ENCODE data around the gene FGGY.
"Not testable (repeated sequence)": the region's sequence is repeated elsewhere in the genome, so short reads cannot be mapped to it uniquely, and the experiment has no call there.

Gene FGGY

DNA sequence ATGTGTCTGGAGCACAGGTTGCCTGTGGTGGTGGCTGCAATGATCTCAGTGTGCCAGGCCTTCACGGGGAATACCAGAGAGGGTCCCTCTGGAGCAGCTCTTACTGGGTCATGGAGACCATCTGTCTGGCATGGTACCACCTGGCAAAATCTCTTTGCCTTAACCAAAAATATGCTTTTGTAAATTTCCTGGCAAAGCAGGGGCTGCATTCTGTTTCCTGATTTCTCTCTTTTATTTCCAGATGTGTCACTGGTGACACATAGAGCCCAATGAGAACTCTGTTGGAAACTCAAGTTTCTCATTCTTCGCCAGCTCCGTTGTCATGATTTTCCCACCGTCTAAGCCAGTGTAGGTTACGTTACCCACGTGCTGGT, 136.5 kb downstream of the FGGY start:
- no peak for DNase-seq (ENCODE audit: low read depth in 2 of 2, low spot score in 1 of 2)

DNA sequence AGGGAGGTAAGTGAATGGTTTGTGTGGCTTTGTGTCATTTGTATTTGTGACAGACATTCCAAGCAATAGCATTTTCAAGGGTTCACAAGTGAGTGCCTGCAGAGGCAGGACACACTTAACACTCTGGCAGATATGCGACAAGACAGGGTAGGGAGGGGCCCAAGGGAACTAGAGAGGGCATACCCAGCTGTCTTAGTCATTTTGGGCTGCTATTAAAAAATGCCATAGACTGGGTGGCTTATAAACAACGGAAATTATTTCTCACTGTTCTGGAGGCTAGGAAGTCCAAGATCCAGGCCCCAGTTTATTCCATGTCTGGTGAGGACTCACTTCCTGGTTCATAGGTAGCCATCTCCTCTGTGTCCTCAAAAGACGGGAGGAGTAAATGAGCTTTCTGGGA, 137.4 kb downstream of the FGGY start:
- DNase-seq (ENCODE audit: low read depth in 2 of 2, low spot score in 1 of 2): no peak

DNA sequence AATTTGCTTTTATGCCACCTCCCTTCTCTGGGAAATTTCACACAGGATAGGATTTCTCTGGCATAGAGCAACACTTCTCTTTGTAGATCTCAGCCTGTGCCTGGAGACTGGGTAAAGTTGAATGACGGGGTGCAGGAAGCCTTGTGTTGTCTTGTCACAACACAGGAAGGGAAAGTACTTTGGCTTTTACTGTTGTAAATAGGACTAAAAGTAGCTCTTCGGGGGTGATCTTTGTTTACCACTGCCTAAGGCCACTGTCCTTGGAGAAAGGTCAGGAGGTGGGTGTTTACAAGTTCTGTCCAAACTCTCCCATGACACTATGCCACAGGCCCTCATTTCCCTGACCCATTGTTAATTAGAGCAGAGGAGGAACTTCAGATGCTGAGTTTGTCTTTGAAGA, 139.7 kb downstream of the FGGY start:
- no peak for DNase-seq (ENCODE audit: low read depth in 2 of 2, low spot score in 1 of 2)

DNA sequence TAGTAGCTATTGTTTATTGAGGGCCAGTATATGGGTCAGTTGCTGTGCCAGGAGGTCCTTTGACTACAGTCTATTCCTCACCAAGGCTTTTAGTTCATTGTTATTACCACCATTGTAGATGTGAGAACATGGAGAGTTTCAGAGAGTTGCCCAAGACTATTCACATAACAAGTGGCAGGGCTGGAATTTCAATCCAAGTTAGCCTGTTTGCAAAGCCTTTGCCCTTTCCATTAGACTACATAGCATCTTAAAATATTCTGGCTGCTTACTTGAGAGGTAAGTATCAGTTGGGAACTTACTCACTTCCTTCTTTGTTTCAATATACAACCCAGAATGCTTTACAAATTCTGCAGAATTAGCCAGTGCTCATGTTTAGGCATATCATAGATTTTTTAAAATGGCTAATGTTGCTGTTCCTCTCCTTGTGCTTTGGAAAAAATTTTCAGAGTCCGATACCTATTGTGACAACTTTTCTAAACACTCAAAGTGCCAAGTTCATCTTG, 141.2 kb downstream of the FGGY start:
- DNase-seq (ENCODE audit: low read depth in 2 of 2, low spot score in 1 of 2): no peak

DNA sequence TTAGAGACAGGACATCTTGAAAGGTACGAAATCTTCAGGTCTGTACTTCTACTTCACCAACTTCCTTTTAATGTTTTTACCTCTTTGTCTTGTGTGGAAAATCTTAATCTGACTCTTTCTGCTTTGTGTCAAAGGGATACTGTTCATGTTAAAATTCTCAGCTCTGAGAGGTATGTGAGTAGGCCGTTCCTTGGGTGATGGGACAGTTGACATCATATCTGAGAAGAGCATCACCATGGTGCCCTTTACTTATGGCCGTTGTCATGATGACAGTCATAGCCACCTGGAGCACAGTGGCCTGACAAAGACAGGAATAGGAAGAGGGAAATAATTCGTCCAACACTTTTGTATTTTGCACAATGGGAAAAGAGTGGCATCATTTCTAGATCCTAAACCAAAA, 145.6 kb downstream of the FGGY start:
- no peak for DNase-seq (ENCODE audit: low read depth in 2 of 2, low spot score in 1 of 2)

DNA sequence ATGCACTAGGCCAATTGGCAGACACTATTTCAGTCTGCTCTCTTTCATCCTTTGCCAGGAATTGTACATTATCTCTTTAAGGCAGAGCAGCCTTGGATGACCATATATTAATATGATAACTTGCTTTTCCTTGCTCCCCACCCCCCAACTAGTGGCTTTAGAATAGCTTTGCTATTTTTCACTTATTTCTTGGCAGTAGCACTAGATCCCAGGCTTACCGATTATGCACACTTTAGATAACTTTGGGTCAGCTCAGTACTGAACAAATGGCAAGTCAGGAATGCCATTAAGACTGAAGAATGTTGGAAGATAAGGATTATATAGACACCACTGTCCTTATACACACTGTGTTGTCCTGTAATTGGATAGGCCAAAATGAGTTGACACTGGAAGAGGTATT, 146.4 kb downstream of the FGGY start:
- no peak for DNase-seq (ENCODE audit: low read depth in 2 of 2, low spot score in 1 of 2)

DNA sequence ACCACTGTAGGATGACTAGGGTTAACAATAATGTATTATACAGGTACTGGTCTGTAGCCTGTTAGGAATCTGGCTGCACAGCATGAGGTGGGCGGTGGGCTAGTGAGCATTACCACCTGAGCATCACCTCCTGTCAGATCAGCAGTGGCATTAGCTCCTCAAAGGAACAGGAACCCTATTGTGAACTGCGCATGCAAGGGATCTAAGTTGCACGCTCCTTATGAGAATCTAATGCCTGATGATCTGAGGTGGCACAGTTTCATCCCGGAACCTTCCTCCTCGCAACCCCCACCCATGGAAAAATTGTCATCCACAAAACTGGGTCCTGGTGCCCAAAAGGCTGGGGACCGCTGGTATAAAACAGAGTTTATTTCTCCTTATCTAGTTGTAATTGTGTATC, 147.6 kb downstream of the FGGY start:
- no peak for DNase-seq (ENCODE audit: low read depth in 2 of 2, low spot score in 1 of 2)

DNA sequence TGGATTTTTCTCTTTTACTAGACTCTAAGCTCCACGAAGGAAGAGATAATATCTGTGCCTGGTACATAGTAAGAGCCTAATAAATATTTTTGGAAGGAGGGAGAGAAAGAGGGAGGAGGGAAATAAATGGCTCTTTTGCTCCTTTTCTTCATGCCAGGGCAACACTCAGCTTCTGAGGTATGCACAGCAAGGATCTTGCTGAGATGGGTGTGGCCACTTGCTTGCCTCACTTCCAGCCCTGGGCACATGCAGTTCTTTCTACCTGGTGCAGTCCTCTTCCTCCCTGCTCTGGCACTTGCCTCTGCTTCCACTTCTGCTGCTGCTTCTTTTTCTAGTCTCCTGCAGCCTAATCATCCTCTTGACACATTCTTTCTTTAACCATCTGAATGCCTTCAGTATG, 148.1 kb downstream of the FGGY start:
- DNase-seq (ENCODE audit: low read depth in 2 of 2, low spot score in 1 of 2): no peak

DNA sequence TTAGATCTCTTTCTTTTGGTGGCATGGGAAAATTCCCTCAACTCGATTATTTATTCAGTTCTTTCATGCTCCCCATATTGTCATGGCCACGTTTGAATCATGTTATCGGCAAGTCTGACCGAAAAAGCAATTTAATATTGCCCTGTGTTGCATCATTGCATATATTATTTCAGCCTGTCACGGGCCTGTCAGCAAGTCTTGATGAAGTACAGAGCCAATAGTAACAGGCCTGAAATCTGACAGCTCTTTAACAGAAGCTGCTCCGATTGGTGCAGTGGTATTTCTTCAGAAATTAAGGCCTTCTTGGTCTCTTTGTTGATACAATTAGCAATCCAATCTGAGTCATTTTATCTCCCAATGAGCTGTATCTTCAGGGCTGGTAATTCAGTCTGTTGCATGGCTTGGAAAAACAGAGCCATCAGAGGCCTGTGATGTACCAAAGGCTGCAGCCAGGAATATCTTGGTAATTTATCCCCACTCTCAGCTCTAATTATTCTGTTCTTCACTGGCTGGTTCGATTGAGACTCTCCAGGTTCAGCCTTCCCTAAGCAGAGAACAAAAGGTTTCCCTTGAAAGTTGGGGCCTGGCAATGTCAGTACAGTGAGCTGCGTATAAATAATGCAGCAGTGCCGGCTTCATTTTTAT, 149.5 kb downstream of the FGGY start:
- DNase-seq (ENCODE audit: low read depth in 2 of 2, low spot score in 1 of 2): no peak

DNA sequence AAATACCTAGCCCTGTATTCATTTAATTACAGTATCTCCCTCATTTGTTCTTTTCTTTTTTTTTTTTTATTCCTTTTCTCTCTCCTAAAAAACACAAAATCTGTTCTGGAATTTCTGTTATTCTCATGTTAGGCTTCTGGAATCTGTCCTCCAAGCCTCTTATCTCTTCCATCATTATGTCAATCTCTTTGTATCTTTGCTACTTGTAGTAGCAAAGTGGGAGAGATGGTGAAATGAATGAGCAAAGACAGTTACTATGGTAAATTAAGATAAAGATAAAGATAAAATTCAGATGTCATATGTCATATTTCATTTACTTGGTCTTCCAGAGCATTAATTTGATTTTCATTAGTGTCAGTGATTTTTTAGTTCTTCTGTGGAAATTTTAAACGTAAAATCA, 155.1 kb downstream of the FGGY start:
- no peak for DNase-seq (ENCODE audit: low read depth in 2 of 2, low spot score in 1 of 2)

DNA sequence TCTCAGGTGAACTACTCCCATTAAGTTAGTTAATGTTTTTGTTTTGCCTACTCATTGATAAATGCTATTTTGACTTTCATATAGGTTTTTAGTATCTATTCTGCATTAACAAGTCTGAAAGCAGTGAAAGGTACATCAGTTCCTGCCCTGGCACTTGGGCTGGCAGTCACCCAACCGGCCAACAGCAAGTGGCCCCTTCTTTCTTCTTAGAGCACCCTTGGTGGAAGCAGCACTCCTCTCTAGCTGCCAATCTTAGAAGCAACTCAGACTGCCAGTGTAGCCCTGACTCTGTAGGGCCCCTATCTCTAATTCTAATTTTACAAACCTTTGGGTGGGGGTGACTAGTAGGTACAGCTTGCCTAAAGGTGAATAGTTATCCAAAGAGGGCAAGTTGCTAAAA, 155.7 kb downstream of the FGGY start:
- DNase-seq (ENCODE audit: low read depth in 2 of 2, low spot score in 1 of 2): no peak

DNA sequence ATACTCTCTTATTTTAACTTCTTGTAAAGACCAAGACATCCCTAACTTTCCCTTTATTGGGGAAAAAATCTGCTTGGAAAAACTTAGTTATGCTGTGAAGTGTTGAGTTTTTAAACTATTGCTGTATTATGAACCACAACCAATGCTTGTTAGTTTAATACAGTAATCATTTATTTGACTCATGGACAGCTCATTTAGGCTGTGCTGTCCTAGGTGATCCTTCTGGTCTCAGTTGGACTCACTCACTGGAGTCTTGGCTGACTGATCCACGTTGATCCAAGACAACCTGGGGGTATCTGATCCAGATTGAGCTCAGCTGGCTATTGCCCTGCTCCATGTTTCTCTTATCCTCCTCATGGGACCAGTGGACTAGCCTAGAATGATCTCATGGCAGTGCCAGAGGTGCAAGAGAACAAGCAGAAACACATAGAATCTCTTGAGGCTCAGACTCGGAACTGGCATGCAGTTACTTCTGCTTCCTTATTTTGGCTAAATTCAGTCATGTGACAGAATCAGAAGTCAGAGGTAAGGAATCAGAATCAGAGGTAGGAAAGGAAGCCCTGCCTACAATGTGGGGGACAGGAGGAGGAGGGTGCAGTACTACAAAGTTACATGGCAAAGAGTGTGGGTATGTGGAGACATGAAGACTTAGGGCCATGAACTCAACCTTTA, 156.5 kb downstream of the FGGY start:
- no peak for DNase-seq (ENCODE audit: low read depth in 2 of 2, low spot score in 1 of 2)

DNA sequence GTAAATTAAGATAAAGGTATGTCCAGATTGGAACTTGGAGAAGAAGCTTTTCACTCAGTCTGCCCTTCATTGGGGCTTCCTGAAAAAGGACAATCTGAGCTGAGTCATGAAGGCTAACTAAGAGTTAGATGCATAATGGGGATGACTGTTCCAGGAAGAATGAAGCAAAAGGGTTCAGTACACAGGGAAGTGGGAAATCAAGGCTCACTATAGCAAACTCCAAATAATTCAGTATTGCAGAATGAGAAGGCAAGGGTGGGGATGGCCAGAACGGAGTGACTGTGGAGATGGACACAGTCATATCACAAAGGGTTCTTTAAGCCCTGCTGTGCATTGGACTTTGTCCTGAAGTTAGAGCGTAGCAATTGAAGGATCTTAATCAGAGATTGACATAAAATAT, 158.3 kb downstream of the FGGY start:
- no peak for DNase-seq (ENCODE audit: low read depth in 2 of 2, low spot score in 1 of 2)

DNA sequence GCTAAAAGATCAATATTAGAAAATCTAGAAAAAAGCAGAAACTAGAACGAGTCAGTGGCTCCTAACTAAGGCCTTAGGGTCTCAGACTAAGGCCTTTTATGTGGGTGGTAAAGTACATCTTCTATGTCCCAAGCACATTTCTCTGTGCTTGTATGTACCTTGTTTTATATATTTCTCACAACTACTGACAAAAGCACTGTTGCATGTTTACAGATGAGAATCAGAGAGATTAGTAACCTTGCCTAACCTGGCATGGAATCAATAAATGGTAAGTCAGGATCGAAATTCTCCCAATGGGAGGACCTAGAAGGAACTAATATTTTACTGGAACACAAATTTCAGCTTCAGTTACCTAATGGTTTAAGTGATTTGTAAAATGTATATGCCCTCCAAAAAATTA, 160.9 kb downstream of the FGGY start:
- DNase-seq (ENCODE audit: low read depth in 2 of 2, low spot score in 1 of 2): no peak

DNA sequence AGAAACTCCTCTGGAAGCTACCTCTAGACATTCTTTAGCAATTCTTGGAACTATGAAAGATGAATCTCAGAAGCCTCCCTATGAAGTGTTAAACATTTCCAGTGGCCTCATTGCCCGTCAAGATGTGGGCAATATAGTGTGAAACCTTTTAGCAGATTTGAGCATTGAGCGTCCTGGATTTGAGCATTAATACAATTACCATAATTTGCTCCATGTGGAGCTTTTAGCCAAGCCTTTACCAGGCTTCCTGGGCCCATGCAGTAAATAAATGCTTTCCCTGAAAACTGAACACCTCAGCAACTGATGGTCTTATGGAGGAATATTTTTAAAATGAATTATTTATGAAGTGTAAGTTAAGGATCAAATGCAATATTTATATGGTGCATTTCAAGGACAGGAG, 162.0 kb downstream of the FGGY start:
- no peak for DNase-seq (ENCODE audit: low read depth in 2 of 2, low spot score in 1 of 2)

DNA sequence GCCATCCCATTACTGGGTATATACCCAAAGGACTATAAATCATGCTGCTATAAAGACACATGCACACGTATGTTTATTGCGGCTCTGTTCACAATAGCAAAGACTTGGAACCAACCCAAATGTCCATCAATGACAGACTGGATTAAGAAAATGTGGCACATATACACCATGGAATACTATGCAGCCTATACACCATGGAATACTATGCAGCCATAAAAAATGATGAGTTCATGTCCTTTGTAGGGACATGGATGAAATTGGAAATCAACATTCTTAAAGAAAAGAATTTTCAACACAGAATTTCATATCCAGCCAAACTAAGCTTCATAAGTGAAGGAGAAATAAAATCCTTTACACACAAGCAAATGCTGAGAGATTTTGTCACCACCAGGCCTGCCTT, 166.0 kb downstream of the FGGY start:
- not testable (repeated sequence) for DNase-seq (ENCODE audit: low read depth in 2 of 2, low spot score in 1 of 2)

DNA sequence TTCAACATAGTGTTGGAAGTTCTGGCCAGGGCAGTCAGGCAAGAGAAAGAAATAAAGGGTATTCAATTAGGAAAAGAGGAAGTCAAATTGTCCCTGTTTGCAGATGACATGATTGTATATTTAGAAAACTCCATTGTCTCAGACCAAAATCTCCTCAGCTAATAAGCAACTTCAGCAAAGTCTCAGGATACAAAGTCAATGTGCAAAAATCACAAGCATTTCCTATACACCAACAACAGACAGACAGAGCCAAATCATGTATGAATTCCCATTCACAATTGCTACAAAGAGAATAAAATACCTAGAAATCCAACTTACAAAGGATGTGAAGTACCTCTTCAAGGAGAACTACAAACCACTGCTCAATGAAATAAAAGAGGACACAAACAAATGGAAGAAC, 168.6 kb downstream of the FGGY start:
- DNase-seq (ENCODE audit: low read depth in 2 of 2, low spot score in 1 of 2): not testable (repeated sequence)

DNA sequence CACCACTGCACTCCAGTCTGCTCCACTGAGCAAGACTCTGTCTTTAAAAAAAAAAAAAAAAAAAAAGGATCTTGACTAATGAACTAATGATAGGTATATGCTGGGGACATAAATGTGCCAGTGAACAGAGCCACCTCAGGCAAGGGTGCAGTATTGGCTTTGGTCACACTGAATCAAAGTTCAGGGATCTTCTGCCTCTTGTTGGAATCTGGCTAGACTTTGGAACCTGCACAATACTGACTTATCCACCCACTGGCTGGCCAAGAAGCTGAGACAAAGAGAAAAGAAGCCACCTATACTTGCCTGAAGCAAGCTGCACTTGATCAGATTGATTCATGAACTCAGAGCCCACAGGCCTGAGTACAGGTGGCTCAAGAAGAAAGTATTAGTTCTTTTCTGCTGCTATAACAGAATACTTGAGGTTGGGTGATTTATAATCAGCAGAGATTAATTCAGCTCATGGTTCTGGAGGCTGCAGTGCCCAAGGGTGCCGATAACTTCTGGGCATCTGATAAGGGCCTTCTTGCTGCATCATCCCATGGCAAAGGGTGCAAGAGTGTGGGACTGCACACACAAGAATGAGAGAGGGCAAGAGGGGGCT, 172.0 kb downstream of the FGGY start:
- no peak for DNase-seq (ENCODE audit: low read depth in 2 of 2, low spot score in 1 of 2)

DNA sequence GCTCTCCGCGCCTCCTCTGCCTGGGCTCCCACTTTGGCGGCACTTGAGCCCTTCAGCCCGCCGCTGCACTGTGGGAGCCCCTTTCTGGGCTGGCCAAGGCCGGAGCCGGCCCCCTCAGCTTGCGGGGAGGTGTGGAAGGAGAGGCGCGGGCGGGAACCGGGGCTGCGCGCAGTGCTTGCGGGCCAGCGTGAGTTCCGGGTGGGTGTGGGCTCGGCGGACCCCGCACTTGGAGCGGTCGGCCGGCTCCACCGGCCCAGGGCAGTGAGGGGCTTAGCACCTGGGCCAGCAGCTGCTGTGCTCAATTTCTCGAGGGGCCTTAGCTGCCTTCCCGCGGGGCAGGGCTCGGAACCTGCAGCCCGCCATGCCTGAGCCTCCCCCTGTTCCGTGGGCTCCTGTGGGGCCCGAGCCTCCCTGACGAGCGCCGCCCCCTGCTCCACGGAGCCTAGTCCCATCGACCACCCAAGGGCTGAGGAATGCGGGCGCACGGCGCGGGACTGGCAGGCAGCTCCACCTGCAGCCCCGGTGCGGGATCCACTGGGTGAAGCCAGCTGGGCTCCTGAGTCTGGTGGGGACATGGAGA, 175.2 kb downstream of the FGGY start:
- not testable (repeated sequence) for DNase-seq (ENCODE audit: low read depth in 2 of 2, low spot score in 1 of 2)

DNA sequence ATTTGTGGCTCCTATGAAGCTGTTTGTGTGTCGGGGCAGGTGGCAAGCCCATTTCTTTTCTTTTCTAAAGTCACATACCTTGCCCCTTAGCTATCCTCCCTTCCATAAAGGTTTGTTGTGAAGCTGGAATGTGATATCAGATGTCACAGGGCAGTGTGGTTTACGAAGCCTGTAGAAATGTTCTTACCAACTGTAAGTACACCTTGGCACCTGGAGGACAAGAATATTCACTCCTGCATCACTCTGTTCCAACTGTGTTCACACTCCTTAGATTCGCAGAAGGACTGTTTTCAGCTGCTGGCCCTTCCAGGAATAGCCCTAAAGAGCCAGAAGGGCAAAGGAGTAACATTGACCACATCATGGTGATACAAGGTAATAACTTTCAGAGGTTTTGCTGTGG, 176.9 kb downstream of the FGGY start:
- no peak for DNase-seq (ENCODE audit: low read depth in 2 of 2, low spot score in 1 of 2)

DNA sequence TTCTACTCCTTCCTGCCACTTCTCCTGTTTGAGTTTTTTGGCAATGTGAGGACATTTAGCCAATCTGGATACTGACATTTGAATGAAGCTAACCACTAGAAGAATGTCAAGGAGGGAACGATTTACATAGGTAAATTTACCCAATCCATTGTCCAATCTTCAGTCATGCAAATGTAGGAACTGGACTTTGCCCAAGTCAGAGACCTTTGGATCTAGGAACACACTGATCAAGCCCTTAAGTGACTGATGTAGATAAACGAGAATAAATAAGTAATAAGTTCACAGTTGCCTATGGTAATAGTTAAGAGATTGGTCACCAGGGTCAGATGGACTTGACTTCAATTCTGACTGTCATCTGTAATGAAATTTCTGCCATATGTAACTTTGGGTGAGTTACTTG, 177.6 kb downstream of the FGGY start:
- DNase-seq (ENCODE audit: low read depth in 2 of 2, low spot score in 1 of 2): no peak

DNA sequence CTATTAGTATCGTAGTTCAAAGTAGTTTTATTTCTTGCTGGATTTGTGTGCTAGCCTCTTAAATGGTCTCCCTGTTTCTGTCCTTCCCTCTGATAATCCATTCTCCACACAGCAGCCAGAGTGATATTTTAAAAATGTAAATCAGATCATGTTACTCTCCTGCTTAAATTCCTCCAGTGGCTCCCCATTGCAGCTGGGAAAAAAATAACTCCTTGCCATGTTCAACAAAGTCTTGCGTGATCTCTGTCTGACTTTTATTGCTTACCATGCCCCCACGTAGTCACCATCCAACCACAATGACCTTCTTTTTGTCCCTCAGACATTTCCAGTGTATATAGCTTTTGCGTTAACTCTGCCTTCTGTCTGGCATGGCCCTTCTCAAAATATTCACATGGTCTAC, 178.8 kb downstream of the FGGY start:
- DNase-seq (ENCODE audit: low read depth in 2 of 2, low spot score in 1 of 2): no peak
